Pancreas (tissue), 10 donors: ENCODE data around the gene ZNF670. TPM values are rescaled to one million over a fixed set of nuclear protein-coding genes. Genes with fewer than 3 reads are reported as not detected.
A peak's percentile ranks its signal among the peaks of the same experiment; 100 is the strongest.

Experiments used
- ATAC-seq, 4 donors: fragments of 200-7000 bp; cut with Tn5 transposase; one replicate each; pipeline versions ENCODE4 v1.8.0 to v1.9.1; 2020; ENCODE audit warnings: mild to moderate bottlenecking in 4 of 4, moderate library complexity in 4 of 4
- DNase-seq, 6 donors: peaks; one replicate each; pipeline ENCODE4 v3.0.0-alpha.2; 2020
- FAIRE-seq: peaks from 2 replicates; lab custom pipeline; 2012; peaks lifted over from hg19 to GRCh38; lab: Jason Lieb, UNC
- H3K27ac ChIP-seq, 4 donors: fragments of 200-600 bp; sonication (generic); 1 replicate in 3 of 4; 2 replicates in 1 of 4; pipeline versions ENCODE4 v1.5.0 to v1.8.0; 2020
- H3K27me3 ChIP-seq, 4 donors: fragments of 200-600 bp; one replicate each; pipeline ENCODE4 v1.8.0; 2021
- H3K36me3 ChIP-seq, 3 donors: fragments of 200-600 bp; sonication (generic) in 1 of 3; one replicate each; pipeline versions ENCODE4 v1.5.0 to v1.8.0; 2020 to 2021
- H3K4me1 ChIP-seq, 3 donors: fragments of 200-600 bp; one replicate each; pipeline ENCODE4 v1.8.0; 2021
- H3K4me3 ChIP-seq, 4 donors: fragments of 200-600 bp; sonication (generic) in 2 of 4; one replicate each; pipeline versions ENCODE4 v1.5.0 to v1.8.0; 2020 to 2021
- H3K9me3 ChIP-seq, 4 donors: fragments of 200-600 bp; one replicate each; pipeline ENCODE4 v1.8.0; 2021
- CTCF ChIP-seq, 4 donors: fragments of 200-600 bp; sonication (generic) in 3 of 4; IDR thresholded peaks; one replicate each; pipeline versions ENCODE4 v1.5.0 to v1.8.0; 2021; ENCODE audit warnings: antibody characterized with exemption in 4 of 4
- WGBS, 2 donors: extraction: QIAGEN DNeasy Blood & Tissue Kit; methylation state at CpG; one replicate each; pipeline ENCODE4 v1.1.7; 2013; 5-methylcytosine and 5-hydroxymethylcytosine counted together
- intact Hi-C, 3 donors: fragments of 100-400 bp; cut with DNase I; formaldehyde crosslinking; loops; one replicate each; pipeline versions ENCODE4 v1.11.1 to v1.14.2; 2022
- polyA plus RNA-seq, 2 donors: library from polyadenylated mRNA; stranded (reverse); fragments of 200-250 nt; gene quantifications; one replicate each; pipeline ENCODE4 v1.2.3, GENCODE V29; 2013
- total RNA-seq, 6 donors: library from RNA; stranded (reverse); fragmentation: NEBNext Ultra II Directional in 4 of 6; extraction: Animal tissue kit (Norgen Biotek cat#: 25700) in 4 of 6; gene quantifications; one replicate each; pipeline versions ENCODE4 v1.2.1 to v1.2.4, GENCODE V29; 2021 to 2023
- donor health status: healthy with polysubstance abuse.
- donor health status: DM: no; HTN: no; CAD: no; lungs with moderate emphysema.
- donor health status: DM: no; HTN: no; CAD: no.
- donor health status: control.
- donor health status: control.
- donor health status: Bipolar disorder and iron deficiency.
- donor health status: DM: yes; HTN: yes; CAD: no.
- donor health status: DM: no; HTN: no; CAD: no.
- donor health status: DM: no; HTN: no; CAD: no.
- donor health status: DM: yes; HTN: yes; CAD: no.

ZNF670 gene
- total and polyA plus RNA-seq, 8 donors, result 0.74 to 2.3 (median 1.2) TPM

GRCh38 chr1:247111700-247112478 is 33.3 kb upstream of the ZNF670 start:
- peak overlapping the region; percentile 61 to 74 (median 71) for H3K4me3 ChIP-seq
- H3K9me3 ChIP-seq, result no peaks in the 10 kb centered on the region
- ATAC-seq (peak; percentile 88 to 91 (median 89)), DNase-seq (peak; percentile 50 to 85 (median 62)), FAIRE-seq (no peak)
- no peaks in the 10 kb centered on the region for H3K27me3 ChIP-seq
- no peaks in the 10 kb centered on the region for H3K4me1 ChIP-seq
- peak overlapping the region; percentile 57 to 77 (median 76) for H3K27ac ChIP-seq
- intact Hi-C loops, result no loop called here
- WGBS, 2 donors, result 2% methylated on average over 63 to 78 of the region's 78 CpGs
- no peak for TF ChIP-seq CTCF (IDR thresholded peaks at IDR 0.05)
- no peaks in the 10 kb centered on the region for H3K36me3 ChIP-seq

- H3K27me3 ChIP-seq, result no peaks in the 10 kb centered on the region
- intact Hi-C loops, result no loop called here
- H3K9me3 ChIP-seq, result no peaks in the 10 kb centered on the region
- 0 to 1% methylated on average over 19 to 62 of the region's 62 CpGs for WGBS, 2 donors
- H3K4me3 ChIP-seq, result peak overlapping the region; percentile 61 to 74 (median 71)
- peak overlapping the region; percentile 57 to 77 (median 76) for H3K27ac ChIP-seq
- H3K4me1 ChIP-seq, result no peaks in the 10 kb centered on the region
- FAIRE-seq (no peak), DNase-seq (peak in 3 of 6 donors; percentile 44 to 80 (median 74)), ATAC-seq (peak; percentile 30 to 60 (median 44))
- H3K36me3 ChIP-seq, result no peaks in the 10 kb centered on the region
- TF ChIP-seq CTCF (IDR thresholded peaks at IDR 0.05), result no peak
Measured at GRCh38 chr1:247111259-247111699, 32.7 kb upstream of the ZNF670 start.

GRCh38 chr1:247110627-247111258 is 32.1 kb upstream of the ZNF670 start:
- 13 to 14% methylated on average over 30 of the region's 30 CpGs for WGBS, 2 donors
- no peak for TF ChIP-seq CTCF (IDR thresholded peaks at IDR 0.05)
- Histone ChIP-seq H3K9me3 (no peaks in the 10 kb centered on the region), H3K4me3 (peak overlapping the region; percentile 61 to 74 (median 71)), H3K36me3 (no peaks in the 10 kb centered on the region), H3K4me1 (no peaks in the 10 kb centered on the region), H3K27me3 (no peaks in the 10 kb centered on the region), H3K27ac (peak overlapping the region; percentile 57 to 77 (median 76))
- intact Hi-C loops, result no loop called here
- DNase-seq, result peak in 1 of 6 donors; percentile 73
- no peak for ATAC-seq
- no peak for FAIRE-seq

- FAIRE-seq, result no peak
- Histone ChIP-seq H3K4me3 (no peak overlapping the region), H3K4me1 (peaks cover 4 to 6% (median 6%) of the 10 kb centered on the region in 3 donors), H3K9me3 (no peaks in the 10 kb centered on the region), H3K36me3 (no peaks in the 10 kb centered on the region), H3K27me3 (no peaks in the 10 kb centered on the region), H3K27ac (no peak overlapping the region)
- WGBS, 2 donors, result 93% methylated on average over 7 of the region's 7 CpGs
- ATAC-seq, result no peak
- no peak for DNase-seq
- intact Hi-C loops, result no loop called here
- TF ChIP-seq CTCF (IDR thresholded peaks at IDR 0.05), result no peak
Measured at GRCh38 chr1:247107694-247108093, 29.1 kb upstream of the ZNF670 start.
